ENCODE measurements around the gene ZSCAN30. TPM values are rescaled to one million over a fixed set of nuclear protein-coding genes. Genes with fewer than 3 reads are reported as not detected.
"Not testable (repeated sequence)": the region's sequence is repeated elsewhere in the genome, so short reads cannot be mapped to it uniquely, and the experiment has no call there.

Gene ZSCAN30
- total RNA-seq, 1 experiment from 2014 or later: 22.0 TPM

- Histone ChIP-seq H3K9me3 (ENCODE audit: low read length) (no peaks in the 10 kb centered on the region), H4K20me1 (ENCODE audit: insufficient read depth, low read depth, low read length) (no peaks in the 10 kb centered on the region), H3K4me2 (ENCODE audit: low read depth, low read length, poor library complexity, severe bottlenecking) (no peak overlapping the region), H3K36me3 (ENCODE audit: insufficient read depth, low read length) (no peaks in the 10 kb centered on the region), H3K9me2 (replicated peaks; ENCODE audit: insufficient read depth, low read length) (no peaks in the 10 kb centered on the region), H3K4me1 (ENCODE audit: low read length) (no peaks in the 10 kb centered on the region), H3K79me2 (ENCODE audit: low read length) (no peaks in the 10 kb centered on the region), H2AFZ (ENCODE audit: low read length) (no peak overlapping the region), H3K9ac (ENCODE audit: low read length) (no peak overlapping the region), H3K4me3 (ENCODE audit: low read length) (no peak overlapping the region), H3K27me3 (ENCODE audit: low read length) (no peaks in the 10 kb centered on the region), H3K27ac (ENCODE audit: low read length) (no peak overlapping the region)
- DNase-seq: peak; percentile 38
Observed at GRCh38 chr18:35215026-35215425, 75.0 kb downstream of the ZSCAN30 start.

GRCh38 chr18:35205746-35206458 is 84.1 kb downstream of the ZSCAN30 start:
- not testable (repeated sequence) for H3K4me1 ChIP-seq (ENCODE audit: low read length); DNase-seq; H3K27ac ChIP-seq (ENCODE audit: low read length); H3K9me3 ChIP-seq (ENCODE audit: low read length); H3K4me2 ChIP-seq (ENCODE audit: low read depth, low read length, poor library complexity, severe bottlenecking); H3K27me3 ChIP-seq (ENCODE audit: low read length); H3K9ac ChIP-seq (ENCODE audit: low read length); H4K20me1 ChIP-seq (ENCODE audit: insufficient read depth, low read depth, low read length); H3K79me2 ChIP-seq (ENCODE audit: low read length); H3K36me3 ChIP-seq (ENCODE audit: insufficient read depth, low read length); H2AFZ ChIP-seq (ENCODE audit: low read length); H3K9me2 ChIP-seq (replicated peaks; ENCODE audit: insufficient read depth, low read length); H3K4me3 ChIP-seq (ENCODE audit: low read length)

- H3K4me3 ChIP-seq (ENCODE audit: low read length): no peak overlapping the region
- no peak overlapping the region for H3K4me2 ChIP-seq (ENCODE audit: low read depth, low read length, poor library complexity, severe bottlenecking)
- H3K9me2 ChIP-seq (replicated peaks; ENCODE audit: insufficient read depth, low read length): no peaks in the 10 kb centered on the region
- no peaks in the 10 kb centered on the region for H3K9me3 ChIP-seq (ENCODE audit: low read length)
- no peaks in the 10 kb centered on the region for H4K20me1 ChIP-seq (ENCODE audit: insufficient read depth, low read depth, low read length)
- no peaks in the 10 kb centered on the region for H3K27me3 ChIP-seq (ENCODE audit: low read length)
- H3K36me3 ChIP-seq (ENCODE audit: insufficient read depth, low read length): no peaks in the 10 kb centered on the region
- H2AFZ ChIP-seq (ENCODE audit: low read length): no peak overlapping the region
- no peak overlapping the region for H3K9ac ChIP-seq (ENCODE audit: low read length)
- no peaks in the 10 kb centered on the region for H3K4me1 ChIP-seq (ENCODE audit: low read length)
- no peaks in the 10 kb centered on the region for H3K79me2 ChIP-seq (ENCODE audit: low read length)
- no peak overlapping the region for H3K27ac ChIP-seq (ENCODE audit: low read length)
- no peak for DNase-seq
Observed at GRCh38 chr18:35205199-35205712, 84.8 kb downstream of the ZSCAN30 start.

- Histone ChIP-seq H3K79me2 (ENCODE audit: low read length) (no peaks in the 10 kb centered on the region), H4K20me1 (ENCODE audit: insufficient read depth, low read depth, low read length) (no peaks in the 10 kb centered on the region), H3K4me3 (ENCODE audit: low read length) (no peak overlapping the region), H2AFZ (ENCODE audit: low read length) (no peak overlapping the region), H3K36me3 (ENCODE audit: insufficient read depth, low read length) (no peaks in the 10 kb centered on the region), H3K9ac (ENCODE audit: low read length) (no peak overlapping the region), H3K9me2 (replicated peaks; ENCODE audit: insufficient read depth, low read length) (no peaks in the 10 kb centered on the region), H3K27me3 (ENCODE audit: low read length) (no peaks in the 10 kb centered on the region), H3K4me2 (ENCODE audit: low read depth, low read length, poor library complexity, severe bottlenecking) (no peak overlapping the region), H3K27ac (ENCODE audit: low read length) (no peak overlapping the region), H3K4me1 (ENCODE audit: low read length) (no peaks in the 10 kb centered on the region), H3K9me3 (ENCODE audit: low read length) (no peaks in the 10 kb centered on the region)
- no peak for DNase-seq
Observed at GRCh38 chr18:35203067-35203466, 87.0 kb downstream of the ZSCAN30 start.

- no peak overlapping the region for H3K9ac ChIP-seq (ENCODE audit: low read length)
- H2AFZ ChIP-seq (ENCODE audit: low read length): no peak overlapping the region
- H4K20me1 ChIP-seq (ENCODE audit: insufficient read depth, low read depth, low read length): no peaks in the 10 kb centered on the region
- no peaks in the 10 kb centered on the region for H3K79me2 ChIP-seq (ENCODE audit: low read length)
- no peak overlapping the region for H3K4me2 ChIP-seq (ENCODE audit: low read depth, low read length, poor library complexity, severe bottlenecking)
- no peak for DNase-seq
- H3K9me2 ChIP-seq (replicated peaks; ENCODE audit: insufficient read depth, low read length): no peaks in the 10 kb centered on the region
- no peak overlapping the region for H3K27ac ChIP-seq (ENCODE audit: low read length)
- no peaks in the 10 kb centered on the region for H3K9me3 ChIP-seq (ENCODE audit: low read length)
- H3K36me3 ChIP-seq (ENCODE audit: insufficient read depth, low read length): no peaks in the 10 kb centered on the region
- no peak overlapping the region for H3K4me3 ChIP-seq (ENCODE audit: low read length)
- H3K27me3 ChIP-seq (ENCODE audit: low read length): no peaks in the 10 kb centered on the region
- 0 out of 2 replicates have a peak, but pooled peaks cover 2% of the 10 kb centered on the region for H3K4me1 ChIP-seq (ENCODE audit: low read length)
Observed at GRCh38 chr18:35201256-35201931, 88.6 kb downstream of the ZSCAN30 start.

Other genes with a start within 250 kb of the ZSCAN30 start
- gene MAPRE2, start 248.8 kb downstream of the ZSCAN30 start, total RNA-seq (2014; rRNA removed; shearing (Covaris generic); ENCODE audit: low replicate concordance): 200 and 267 TPM in 2 replicates
- gene ZNF397, start 49.2 kb downstream of the ZSCAN30 start, total RNA-seq (2014; rRNA removed; shearing (Covaris generic); ENCODE audit: low replicate concordance): 31.7 and 36.4 TPM in 2 replicates
- 26.1 and 42.6 TPM in 2 replicates for gene ZNF24, start 54.2 kb upstream of the ZSCAN30 start, total RNA-seq (2014; rRNA removed; shearing (Covaris generic); ENCODE audit: low replicate concordance)
- 1.0 and 1.4 TPM in 2 replicates for gene ZNF396, start 87.1 kb upstream of the ZSCAN30 start, total RNA-seq (2014; rRNA removed; shearing (Covaris generic); ENCODE audit: low replicate concordance)
- gene INO80C, start 207.7 kb upstream of the ZSCAN30 start, total RNA-seq (2014; rRNA removed; shearing (Covaris generic); ENCODE audit: low replicate concordance): 83.4 and 108 TPM in 2 replicates

All from Karpas-422 (cell line).